GM12878 (cell line): ENCODE measurements around the gene MS4A1. TPM values are rescaled to one million over a fixed set of nuclear protein-coding genes. Genes with fewer than 3 reads are reported as not detected.

Experiments used
- ATAC-seq: fragments of 200-7000 bp; cut with Tn5 transposase; 3 replicates; pipeline ENCODE4 v1.9.1; 2020; ENCODE audit warnings: mild to moderate bottlenecking, moderate library complexity
- BruUV-seq: library from RNA; stranded (reverse); fragments of 400-500 nt; replicated peaks from 2 replicates; lab custom pipeline; 2021; lab: Mats Ljungman, UMichigan
- CTCF ChIA-PET: fragments of 300-600 bp; sonication (Branson Sonifier 250); formaldehyde crosslinking; extraction: SDS; loops from one replicate; lab custom pipeline; 2021; ENCODE audit warnings: inconsistent platforms; lab: Yijun Ruan, JAX
- POLR2A ChIA-PET: fragments of 350-600 bp; formaldehyde crosslinking; extraction: SDS; loops from one replicate; lab custom pipeline; 2021; ENCODE audit warnings: inconsistent platforms; lab: Charles Lee
- RAD21 ChIA-PET: fragments of 300-600 bp; sonication (Branson Sonifier 250); formaldehyde crosslinking; loops from one replicate; lab custom pipeline; 2023; ENCODE audit warnings: antibody characterized with exemption; ENCODE audit not compliant: unreplicated experiment; lab: Charles Lee
- SMC1A ChIA-PET: fragments of 300-600 bp; sonication (Branson Sonifier 250); formaldehyde crosslinking; loops from one replicate; lab custom pipeline; 2023; ENCODE audit not compliant: unreplicated experiment, uncharacterized antibody; lab: Charles Lee
- DNase-seq: peaks from one replicate; pipeline ENCODE4 v3.0.0-alpha.2; 2011; ENCODE audit warnings: low read depth, low spot score
- FAIRE-seq: peaks from 3 replicates; lab custom pipeline; 2011; peaks lifted over from hg19 to GRCh38; lab: Jason Lieb, UNC
- H2AFZ ChIP-seq: 2 replicates; pipeline ENCODE4 v1.6.0; 2011; ENCODE audit warnings: low read depth, low read length, control low read depth; ENCODE audit not compliant: control insufficient read depth
- H3K27ac ChIP-seq: 2 replicates; pipeline ENCODE4 v1.5.1; 2011; ENCODE audit warnings: control low read depth; ENCODE audit not compliant: control insufficient read depth, insufficient read depth
- H3K27me3 ChIP-seq, 2 experiments: replicated peaks in 1 of 2; 2 replicates each; pipeline versions ENCODE4 v1.6.0 to v1.6.1; 2011; ENCODE audit warnings: low read length in 1 of 2; ENCODE audit not compliant: control insufficient read depth in 2 of 2, insufficient read depth in 2 of 2
- H3K36me3 ChIP-seq, 2 experiments: 2 replicates each; pipeline ENCODE4 v1.5.1; 2011; ENCODE audit warnings: low read length in 1 of 2; ENCODE audit not compliant: control insufficient read depth in 2 of 2, insufficient read depth in 2 of 2
- H3K4me1 ChIP-seq: 2 replicates; pipeline ENCODE4 v1.6.1; 2011; ENCODE audit warnings: mild to moderate bottlenecking, low read length, moderate library complexity, mixed read lengths; ENCODE audit not compliant: control insufficient read depth, insufficient read depth
- H3K4me2 ChIP-seq: 2 replicates; pipeline ENCODE4 v1.6.0; 2011; ENCODE audit warnings: control low read depth; ENCODE audit not compliant: control insufficient read depth, insufficient read depth
- H3K4me3 ChIP-seq: fragments of 200-600 bp; sonication (generic); 2 replicates; pipeline ENCODE4 v1.5.1; 2016
- H3K79me2 ChIP-seq: 2 replicates; pipeline ENCODE4 v1.6.0; 2011; ENCODE audit warnings: low read length; ENCODE audit not compliant: control insufficient read depth, insufficient read depth
- H3K9ac ChIP-seq: 2 replicates; pipeline ENCODE4 v1.8.0; 2011; ENCODE audit warnings: low read length, control low read depth, mixed read lengths; ENCODE audit not compliant: control insufficient read depth, insufficient read depth
- H3K9me3 ChIP-seq: replicated peaks from 3 replicates; pipeline ENCODE4 v1.5.1; 2011; ENCODE audit warnings: mild to moderate bottlenecking, low read length; ENCODE audit not compliant: control insufficient read depth, insufficient read depth
- H4K20me1 ChIP-seq: 2 replicates; pipeline ENCODE4 v1.6.0; 2011; ENCODE audit not compliant: control insufficient read depth, insufficient read depth
- ATF3 ChIP-seq: IDR thresholded peaks from 2 replicates; pipeline ENCODE4 v1.6.1; 2011; ENCODE audit warnings: low read depth, mild to moderate bottlenecking, low read length, moderate library complexity, borderline replicate concordance; ENCODE audit errors: extremely low read depth
- SPI1 ChIP-seq: IDR thresholded peaks from 2 replicates; pipeline ENCODE4 v1.6.1; 2011; ENCODE audit warnings: low read depth, mild to moderate bottlenecking, low read length, moderate library complexity, borderline replicate concordance; ENCODE audit not compliant: insufficient read depth
- WGBS: methylation state at CpG from one replicate; pipeline ENCODE4 v1.1.6; 2016; ENCODE audit warnings: low lambda C conversion rate; ENCODE audit not compliant: insufficient replicate concordance, insufficient coverage; ENCODE audit errors: missing lambda C conversion rate; 5-methylcytosine and 5-hydroxymethylcytosine counted together
- in situ Hi-C: fragments of 300-500 bp; cut with MboI; formaldehyde crosslinking; loops from 9 replicates; pipeline ENCODE4 v1.14.3; 2018; ENCODE audit warnings: mixed read lengths
- intact Hi-C: fragments of 100-400 bp; cut with micrococcal nuclease; formaldehyde crosslinking; loops from one replicate; pipeline ENCODE4 v1.14.2; 2022; ENCODE audit not compliant: unreplicated experiment
- polyA plus RNA-seq, 11 experiments: library from polyadenylated mRNA; depleted of rRNA in 4 of 11; unstranded in 6 of 11; stranded (reverse) in 5 of 11; fragments of >200 nt; fragmentation: Nextera tagmentation in 4 of 11; fragmentation: Illumina TruSeq in 1 of 11; extraction: Ambion mirVana in 4 of 11; extraction: Trizol in 1 of 11; gene quantifications; 1 replicate in 1 of 11; 2 replicates in 10 of 11; pipeline versions ENCODE4 v1.2.1 to v1.2.3, GENCODE V29; 2011 to 2016; ENCODE audit warnings: inconsistent platforms in 2 of 11, missing spikeins in 2 of 11, low read depth in 1 of 11
- total RNA-seq, 4 experiments: library from RNA; depleted of rRNA in 3 of 4; stranded (reverse); fragments of >200 nt in 3 of 4; fragmentation: Illumina TruSeq in 1 of 4; extraction: Trizol in 1 of 4; gene quantifications; 2 replicates each; pipeline versions ENCODE4 v1.2.1 to v1.2.3, GENCODE V29; 2013 to 2021

MS4A1 gene
- total and polyA plus RNA-seq, 10 of the 15 experiments (the other 5 are each of a cell fraction or from before 2014, with no cell fraction given) = 329 to 2,106 (median 687) TPM

DNA sequence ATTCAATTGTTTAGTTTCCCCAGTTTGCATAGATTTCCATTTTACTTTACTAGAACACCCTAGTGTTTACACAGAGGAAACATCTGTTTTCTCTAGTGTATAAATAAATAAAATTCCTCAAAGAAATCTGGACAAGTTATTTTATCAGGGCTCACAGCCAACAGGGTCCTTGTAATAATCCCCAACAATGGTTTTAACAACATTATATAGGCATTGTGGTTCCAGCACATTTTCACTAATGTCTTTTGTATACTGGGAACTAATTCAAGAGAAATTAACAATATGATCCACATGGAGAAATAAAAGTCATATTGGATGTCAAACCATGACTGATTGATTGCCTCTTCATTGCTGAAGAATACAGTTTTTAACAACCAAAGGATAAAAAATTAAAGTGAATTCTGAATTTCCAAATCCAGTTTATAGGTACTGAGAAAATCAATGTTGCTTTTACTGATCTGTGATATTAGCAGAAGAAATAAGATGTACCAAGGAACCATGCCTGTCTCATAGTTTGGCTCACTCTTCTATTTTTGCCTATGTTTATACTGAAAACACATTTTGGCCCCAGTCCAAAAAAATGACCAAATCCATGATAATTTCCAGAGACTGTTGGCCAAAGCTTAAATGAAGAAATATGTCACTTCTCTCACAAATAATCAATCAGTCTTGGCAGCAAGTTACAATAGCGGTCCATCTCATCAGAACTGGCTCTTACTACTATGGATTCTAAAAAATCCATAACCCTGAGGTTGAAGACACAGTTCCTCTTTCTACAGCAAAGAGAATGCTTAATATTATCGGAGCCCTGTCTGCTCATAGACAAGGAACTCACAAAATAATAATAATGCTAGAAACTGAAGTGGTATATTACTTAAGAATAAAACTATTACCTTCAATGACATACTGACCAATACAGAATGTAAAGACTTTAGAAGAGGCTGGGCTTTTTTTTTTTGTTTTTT lies 58.1 kb downstream of the MS4A1 start:
- in situ Hi-C loops = no loop called here
- H3K4me2 ChIP-seq = no peak overlapping the region
- H3K27ac ChIP-seq = no peak overlapping the region
- H3K27me3 ChIP-seq = no peaks in the 10 kb centered on the region; a peak in 1 of 4 replicates
- ChIA-PET POLR2A (no interaction called here), RAD21 (no interaction called here), SMC1A (interaction anchor here (0.7 to 1.2 kb wide), 4 partner anchors 8 to 249 kb away, joined by 3 read pairs; no protein-coding TSS in a partner anchor), CTCF (interaction anchor here (1.5 kb wide), 1 partner anchor 105 kb away, joined by 4 read pairs; no protein-coding TSS in a partner anchor)
- TF ChIP-seq ATF3 (no peak), SPI1 (peak; percentile 52; the same call in 1 of the 2 replicates)
- ATAC-seq (no peak), FAIRE-seq (no peak), DNase-seq (no peak)
- H3K79me2 ChIP-seq = no peaks in the 10 kb centered on the region
- no peak overlapping the region for H3K4me3 ChIP-seq
- no peak overlapping the region for H2AFZ ChIP-seq
- intact Hi-C loops = no loop called here
- WGBS = 48% methylated on average over 2 of the region's 2 CpGs
- BruUV-seq = no TSS peak
- no peaks in the 10 kb centered on the region for H3K4me1 ChIP-seq
- no peaks in the 10 kb centered on the region for H4K20me1 ChIP-seq
- H3K9me3 ChIP-seq = no peaks in the 10 kb centered on the region
- H3K36me3 ChIP-seq = no peaks in the 10 kb centered on the region
- H3K9ac ChIP-seq = no peak overlapping the region
